Prostate gland (tissue), 1 donor: ENCODE data around the gene POLR1H.

Experiments
- POLR2A ChIP-seq: fragments of 450-650 bp; IDR thresholded peaks from one replicate; pipeline ENCODE4 v1.6.1; 2016; ENCODE audit warnings: antibody characterized with exemption, mild to moderate bottlenecking
- POLR2AphosphoS5 ChIP-seq: sonication (generic); formaldehyde crosslinking; IDR thresholded peaks from one replicate; pipeline ENCODE4 v1.6.1; 2017; ENCODE audit warnings: antibody characterized with exemption

GRCh38 chr6:30055513-30055912 is 5.6 kb upstream of the POLR1H start:
- TF ChIP-seq POLR2A (no peak), POLR2AphosphoS5 (no peak)
